SK-N-SH (cell line): Measurements from ENCODE around the gene SYNGR3. TPM values are rescaled to one million over a fixed set of nuclear protein-coding genes. Genes with fewer than 3 reads are reported as not detected.

Experiments
- CTCF ChIA-PET: fragments of 300-600, 350-600 bp; formaldehyde crosslinking; extraction: SDS; loops from one replicate; lab custom pipeline; 2021; lab: Yijun Ruan, JAX
- POLR2A ChIA-PET: fragments of 350-600 bp; sonication (Branson Sonifier 250); formaldehyde crosslinking; extraction: SDS; loops from one replicate; lab custom pipeline; 2020; ENCODE audit warnings: antibody characterized with exemption, inconsistent platforms; lab: Yijun Ruan, JAX
- DNase-seq: peaks from one replicate; pipeline ENCODE4 v3.0.0; 2012
- H2AFZ ChIP-seq: fragments of 200-600 bp; sonication (generic); 2 replicates; pipeline ENCODE4 v1.8.1; 2016; ENCODE audit warnings: antibody characterized with exemption, mild to moderate bottlenecking, low read depth
- H3F3A ChIP-seq: fragments of 200-600 bp; sonication (generic); replicated peaks from 2 replicates; pipeline ENCODE3; 2016; ENCODE audit warnings: antibody characterized with exemption, mild to moderate bottlenecking; ENCODE audit not compliant: insufficient read depth
- H3K27ac ChIP-seq, 2 experiments: fragments of 200-500 bp in 1 of 2; fragments of 200-600 bp in 1 of 2; sonication (Bioruptor generic) in 1 of 2; sonication (generic), shearing (Covaris generic) in 1 of 2; 2 replicates each; pipeline versions ENCODE4 v1.5.1 to v1.6.1; 2014 to 2016; ENCODE audit warnings: low read depth in 2 of 2, inconsistent platforms in 1 of 2, low read length in 1 of 2, mild to moderate bottlenecking in 1 of 2, mixed read lengths in 1 of 2
- H3K27me3 ChIP-seq: fragments of 200-600 bp; sonication (generic), shearing (Covaris generic); 2 replicates; pipeline ENCODE4 v1.6.1; 2016; ENCODE audit warnings: mixed run types; ENCODE audit not compliant: insufficient read depth
- H3K36me3 ChIP-seq, 2 experiments: fragments of 200-500 bp in 1 of 2; fragments of 200-600 bp in 1 of 2; sonication (Bioruptor generic) in 1 of 2; sonication (generic) in 1 of 2; replicated peaks in 1 of 2; 2 replicates each; pipeline versions ENCODE3 to v1.5.1; 2014 to 2016; ENCODE audit warnings: low read length in 1 of 2, mild to moderate bottlenecking in 1 of 2; ENCODE audit not compliant: insufficient read depth in 2 of 2, control insufficient read depth in 1 of 2
- H3K4me1 ChIP-seq, 2 experiments: fragments of 200-500 bp in 1 of 2; fragments of 200-600 bp in 1 of 2; sonication (Bioruptor generic) in 1 of 2; sonication (generic), shearing (Covaris generic) in 1 of 2; 2 replicates each; pipeline versions ENCODE4 v1.5.1 to v1.6.1; 2014 to 2016; ENCODE audit warnings: low read depth in 1 of 2, low read length in 1 of 2, mixed run types in 1 of 2; ENCODE audit not compliant: insufficient read depth in 2 of 2, control insufficient read depth in 1 of 2
- H3K4me2 ChIP-seq: fragments of 200-600 bp; sonication (generic), shearing (Covaris generic); 2 replicates; pipeline ENCODE4 v1.6.1; 2017; ENCODE audit warnings: mixed run types
- H3K4me3 ChIP-seq, 2 experiments: fragments of 200-500 bp in 1 of 2; fragments of 200-600 bp in 1 of 2; sonication (Bioruptor generic) in 1 of 2; sonication (generic), shearing (Covaris generic) in 1 of 2; 2 replicates each; pipeline versions ENCODE4 v1.5.1 to v1.8.1; 2014 to 2016; ENCODE audit warnings: low read depth in 2 of 2, inconsistent platforms in 1 of 2, low read length in 1 of 2, mild to moderate bottlenecking in 1 of 2, mixed read lengths in 1 of 2, moderate library complexity in 1 of 2
- H3K79me2 ChIP-seq: fragments of 200-600 bp; sonication (generic); 2 replicates; pipeline ENCODE4 v1.8.1; 2017; ENCODE audit warnings: mild to moderate bottlenecking; ENCODE audit not compliant: insufficient read depth
- H3K9ac ChIP-seq: fragments of 200-600 bp; sonication (generic); 2 replicates; pipeline ENCODE4 v1.6.1; 2017; ENCODE audit warnings: mixed run types
- H3K9me2 ChIP-seq: fragments of 200-600 bp; sonication (generic); 2 replicates; pipeline ENCODE4 v1.6.1; 2017; ENCODE audit warnings: mixed run types
- H3K9me3 ChIP-seq: fragments of 200-600 bp; sonication (generic); 2 replicates; pipeline ENCODE4 v1.6.1; 2017; ENCODE audit warnings: mixed run types, mild to moderate bottlenecking, moderate library complexity
- H4K20me1 ChIP-seq: fragments of 200-600 bp; sonication (generic); 2 replicates; pipeline ENCODE4 v1.6.1; 2017; ENCODE audit warnings: mild to moderate bottlenecking, mixed run types; ENCODE audit not compliant: insufficient read depth
- ELF1 ChIP-seq: IDR thresholded peaks from 2 replicates; pipeline ENCODE4 v1.4.0; 2012
- EP300 ChIP-seq, 2 experiments: IDR thresholded peaks; 2 replicates each; pipeline versions ENCODE4 v1.4.0 to v1.6.1; 2012; ENCODE audit warnings: borderline replicate concordance in 1 of 2, low read depth in 1 of 2, low read length in 1 of 2
- EZH2phosphoT487 ChIP-seq: fragments of 200-600 bp; sonication (generic); IDR thresholded peaks from 2 replicates; pipeline ENCODE4 v1.6.1; 2017; ENCODE audit warnings: low read depth, mixed run types, mild to moderate bottlenecking, antibody characterized with exemption, moderate library complexity, borderline replicate concordance
- FOXJ3 ChIP-seq: sonication (generic); formaldehyde crosslinking; IDR thresholded peaks from 2 replicates; pipeline ENCODE4 v1.5.1; 2020; ENCODE audit warnings: mild to moderate bottlenecking, missing genetic modification reagents
- GATA2 ChIP-seq: sonication (generic); formaldehyde crosslinking; IDR thresholded peaks from 2 replicates; pipeline ENCODE4 v1.5.0; 2020; ENCODE audit warnings: mild to moderate bottlenecking, missing genetic modification reagents
- MEF2A ChIP-seq: IDR thresholded peaks from 2 replicates; pipeline ENCODE4 v1.4.0; 2012; ENCODE audit warnings: low read depth, borderline replicate concordance
- MXI1 ChIP-seq: IDR thresholded peaks from 2 replicates; pipeline ENCODE4 v1.6.1; 2012; ENCODE audit warnings: mild to moderate bottlenecking, low read depth, low read length, improper control_type of control experiment
- NFIC ChIP-seq: IDR thresholded peaks from 2 replicates; pipeline ENCODE4 v1.4.0; 2012; ENCODE audit warnings: borderline replicate concordance
- NRF1 ChIP-seq: IDR thresholded peaks from 2 replicates; pipeline ENCODE4 v1.6.1; 2012; ENCODE audit warnings: low read depth, mild to moderate bottlenecking, low read length
- POLR2AphosphoS5 ChIP-seq: IDR thresholded peaks from 2 replicates; pipeline ENCODE4 v1.6.1; 2012; ENCODE audit warnings: low read depth, low read length
- SIN3A ChIP-seq: IDR thresholded peaks from 2 replicates; pipeline ENCODE4 v1.6.1; 2012; ENCODE audit warnings: low read depth, mild to moderate bottlenecking, low read length, moderate library complexity, borderline replicate concordance
- TEAD4 ChIP-seq: IDR thresholded peaks from 2 replicates; pipeline ENCODE4 v1.4.0; 2012; ENCODE audit warnings: mild to moderate bottlenecking, borderline replicate concordance; ENCODE audit not compliant: insufficient read depth
- YY1 ChIP-seq: IDR thresholded peaks from 2 replicates; pipeline ENCODE4 v1.4.0; 2012; ENCODE audit warnings: low read depth, mild to moderate bottlenecking
- WGBS: methylation state at CpG from one replicate; pipeline ENCODE4 v1.1.6; 2017; ENCODE audit warnings: low lambda C conversion rate; 5-methylcytosine and 5-hydroxymethylcytosine counted together
- polyA plus RNA-seq, 3 experiments: library from polyadenylated mRNA; depleted of rRNA; stranded (reverse); fragments of >200 nt; gene quantifications; 2 replicates each; pipeline ENCODE4 v1.2.3, GENCODE V29; 2012
- TF ChIP-seq, protein P1 (sequence below): fragments of 200-600 bp; sonication (generic); IDR thresholded peaks from 2 replicates; pipeline ENCODE4 v1.6.1; 2017; ENCODE audit warnings: antibody characterized with exemption, mild to moderate bottlenecking, moderate library complexity
- TF ChIP-seq, protein P2 (sequence below): IDR thresholded peaks from 2 replicates; pipeline ENCODE4 v1.4.0; 2012; ENCODE audit warnings: low read depth
- TF ChIP-seq, protein P3 (sequence below): IDR thresholded peaks from 2 replicates; pipeline ENCODE4 v1.4.0; 2012; ENCODE audit warnings: low read depth, borderline replicate concordance
- TF ChIP-seq, protein P4 (sequence below): IDR thresholded peaks from 2 replicates; pipeline ENCODE4; 2012

Gene SYNGR3
- polyA plus RNA-seq, 1 of the 3 experiments (the other 2 are of a cell fraction), result 10.7 TPM

DNA sequence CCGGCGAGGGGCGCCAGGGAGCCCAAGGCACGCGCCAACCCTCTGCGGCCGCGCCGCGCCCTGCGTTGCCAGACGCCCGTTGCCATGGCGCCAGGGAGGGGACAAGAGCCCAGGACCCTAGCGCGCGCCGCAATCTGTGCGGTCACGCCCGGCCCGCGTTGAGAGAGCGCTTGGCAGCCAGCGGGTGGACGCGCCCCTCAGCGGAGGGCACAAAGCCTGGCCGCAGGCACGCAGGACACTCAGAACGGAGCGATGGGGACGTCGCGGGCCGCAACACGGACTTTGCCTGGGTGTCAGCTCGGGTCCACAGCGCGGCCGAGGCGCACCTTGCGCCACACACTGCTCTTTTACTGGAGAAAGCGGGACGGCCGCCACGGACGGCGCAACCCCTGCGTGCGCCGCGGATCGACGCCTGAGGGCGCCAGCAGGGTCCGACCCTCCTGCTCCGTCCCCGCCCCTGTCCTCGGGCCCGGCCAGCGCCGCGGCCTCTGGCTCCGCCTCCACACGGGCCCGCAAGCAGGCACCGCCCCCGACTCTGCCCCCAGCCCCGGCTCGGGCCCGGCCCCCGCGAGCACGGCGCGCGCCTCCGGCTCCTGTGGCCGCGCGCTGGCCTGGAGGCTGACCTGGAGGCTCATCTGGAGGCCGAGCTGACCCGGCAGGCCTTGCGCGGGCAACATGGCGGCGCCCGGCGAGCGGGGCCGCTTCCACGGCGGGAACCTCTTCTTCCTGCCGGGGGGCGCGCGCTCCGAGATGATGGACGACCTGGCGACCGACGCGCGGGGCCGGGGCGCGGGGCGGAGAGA is 6.0 kb upstream of the SYNGR3 start, which contains the start of gene GFER (continued):
- TF ChIP-seq, protein P1, sequence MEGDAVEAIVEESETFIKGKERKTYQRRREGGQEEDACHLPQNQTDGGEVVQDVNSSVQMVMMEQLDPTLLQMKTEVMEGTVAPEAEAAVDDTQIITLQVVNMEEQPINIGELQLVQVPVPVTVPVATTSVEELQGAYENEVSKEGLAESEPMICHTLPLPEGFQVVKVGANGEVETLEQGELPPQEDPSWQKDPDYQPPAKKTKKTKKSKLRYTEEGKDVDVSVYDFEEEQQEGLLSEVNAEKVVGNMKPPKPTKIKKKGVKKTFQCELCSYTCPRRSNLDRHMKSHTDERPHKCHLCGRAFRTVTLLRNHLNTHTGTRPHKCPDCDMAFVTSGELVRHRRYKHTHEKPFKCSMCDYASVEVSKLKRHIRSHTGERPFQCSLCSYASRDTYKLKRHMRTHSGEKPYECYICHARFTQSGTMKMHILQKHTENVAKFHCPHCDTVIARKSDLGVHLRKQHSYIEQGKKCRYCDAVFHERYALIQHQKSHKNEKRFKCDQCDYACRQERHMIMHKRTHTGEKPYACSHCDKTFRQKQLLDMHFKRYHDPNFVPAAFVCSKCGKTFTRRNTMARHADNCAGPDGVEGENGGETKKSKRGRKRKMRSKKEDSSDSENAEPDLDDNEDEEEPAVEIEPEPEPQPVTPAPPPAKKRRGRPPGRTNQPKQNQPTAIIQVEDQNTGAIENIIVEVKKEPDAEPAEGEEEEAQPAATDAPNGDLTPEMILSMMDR, result peak; percentile 50
- TF ChIP-seq NRF1, result 0 out of 2 replicates have a peak, but pooled peaks have one; percentile 14

DNA sequence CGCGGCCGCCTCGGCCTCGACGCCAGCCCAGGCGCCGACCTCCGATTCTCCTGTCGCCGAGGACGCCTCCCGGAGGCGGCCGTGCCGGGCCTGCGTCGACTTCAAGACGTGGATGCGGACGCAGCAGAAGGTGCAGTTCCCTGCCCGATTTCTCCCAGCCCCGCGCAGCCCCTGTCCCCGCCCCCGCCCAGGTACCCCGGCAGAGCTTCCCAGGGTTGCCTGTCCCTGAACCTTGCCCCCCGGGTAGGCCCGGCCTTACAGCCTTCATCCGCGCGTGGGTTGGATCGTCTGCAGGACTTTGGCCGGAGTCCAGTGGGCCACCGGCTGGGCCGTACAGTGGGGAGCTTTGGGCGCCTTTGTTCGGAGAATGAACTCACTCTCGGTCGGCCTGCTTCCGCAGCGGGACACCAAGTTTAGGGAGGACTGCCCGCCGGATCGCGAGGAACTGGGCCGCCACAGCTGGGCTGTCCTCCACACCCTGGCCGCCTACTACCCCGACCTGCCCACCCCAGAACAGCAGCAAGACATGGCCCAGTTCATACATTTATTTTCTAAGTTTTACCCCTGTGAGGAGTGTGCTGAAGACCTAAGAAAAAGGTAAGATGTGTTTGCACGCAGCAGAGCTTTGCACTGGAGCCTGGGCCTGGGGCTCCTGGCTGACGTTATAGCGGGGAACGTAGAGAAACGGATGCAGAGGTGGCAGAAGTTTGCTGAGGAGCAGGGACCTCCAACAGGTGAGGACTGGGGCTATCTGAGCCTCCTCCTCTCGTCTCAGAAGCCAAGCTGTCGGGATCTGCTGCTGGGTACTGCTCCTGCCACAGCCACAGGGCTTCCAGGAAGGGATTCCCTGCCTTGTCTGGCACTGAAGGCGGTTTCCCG is 5.2 kb upstream of the SYNGR3 start:
- peak overlapping the region; percentile 85 for H3K9ac ChIP-seq
- TF ChIP-seq, protein P2, sequence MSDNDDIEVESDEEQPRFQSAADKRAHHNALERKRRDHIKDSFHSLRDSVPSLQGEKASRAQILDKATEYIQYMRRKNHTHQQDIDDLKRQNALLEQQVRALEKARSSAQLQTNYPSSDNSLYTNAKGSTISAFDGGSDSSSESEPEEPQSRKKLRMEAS, result no peak
- TF ChIP-seq MEF2A (no peak), FOXJ3 (no peak), EZH2phosphoT487 (no peak), GATA2 (CRISPR knock-in tag) (no peak), NRF1 (no peak), SIN3A (no peak), ELF1 (no peak), NFIC (no peak; the same call in 1 of the 2 replicates), POLR2AphosphoS5 (no peak), MXI1 (no peak), YY1 (no peak; the same call in 1 of the 2 replicates), TEAD4 (no peak), EP300 (IDR thresholded peaks at IDR 0.05; ENCODE audit: borderline replicate concordance in 1 of 2, low read depth in 1 of 2, low read length in 1 of 2) (no peak)
- TF ChIP-seq, protein P3, sequence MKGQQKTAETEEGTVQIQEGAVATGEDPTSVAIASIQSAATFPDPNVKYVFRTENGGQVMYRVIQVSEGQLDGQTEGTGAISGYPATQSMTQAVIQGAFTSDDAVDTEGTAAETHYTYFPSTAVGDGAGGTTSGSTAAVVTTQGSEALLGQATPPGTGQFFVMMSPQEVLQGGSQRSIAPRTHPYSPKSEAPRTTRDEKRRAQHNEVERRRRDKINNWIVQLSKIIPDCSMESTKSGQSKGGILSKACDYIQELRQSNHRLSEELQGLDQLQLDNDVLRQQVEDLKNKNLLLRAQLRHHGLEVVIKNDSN, result no peak
- TF ChIP-seq, protein P4, sequence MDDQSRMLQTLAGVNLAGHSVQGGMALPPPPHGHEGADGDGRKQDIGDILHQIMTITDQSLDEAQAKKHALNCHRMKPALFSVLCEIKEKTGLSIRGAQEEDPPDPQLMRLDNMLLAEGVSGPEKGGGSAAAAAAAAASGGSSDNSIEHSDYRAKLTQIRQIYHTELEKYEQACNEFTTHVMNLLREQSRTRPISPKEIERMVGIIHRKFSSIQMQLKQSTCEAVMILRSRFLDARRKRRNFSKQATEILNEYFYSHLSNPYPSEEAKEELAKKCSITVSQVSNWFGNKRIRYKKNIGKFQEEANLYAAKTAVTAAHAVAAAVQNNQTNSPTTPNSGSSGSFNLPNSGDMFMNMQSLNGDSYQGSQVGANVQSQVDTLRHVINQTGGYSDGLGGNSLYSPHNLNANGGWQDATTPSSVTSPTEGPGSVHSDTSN, result no peak
- CTCF ChIA-PET, result interaction anchor here (0.6 to 12.9 kb wide), 6 partner anchors 13 to 1090 kb away, joined by 3 to 108 read pairs (median 5); partner anchors contain the start of gene TBL3
- H3K4me3 ChIP-seq, result peak overlapping the region; percentile 77 to 80
- peaks cover 19% of the 10 kb centered on the region; the same call in 1 of the 2 replicates for H3K79me2 ChIP-seq
- H4K20me1 ChIP-seq, result no peaks in the 10 kb centered on the region
- no peaks in the 10 kb centered on the region for H3K9me3 ChIP-seq
- peak overlapping the region; percentile 39 to 95 for H3K27ac ChIP-seq
- no peaks in the 10 kb centered on the region for H3K27me3 ChIP-seq
- no peaks in the 10 kb centered on the region for H3K9me2 ChIP-seq
- no peak overlapping the region for H2AFZ ChIP-seq
- POLR2A ChIA-PET, result interaction anchor here (0.6 to 1.8 kb wide), 5 partner anchors 11 to 171 kb away, joined by 3 to 9 read pairs (median 5); partner anchors contain the start of genes RPS2, TBL3 and TRAF7
- peak overlapping the region; percentile 99 for H3K4me2 ChIP-seq
- H3K36me3 ChIP-seq, result peaks cover 5 to 13% of the 10 kb centered on the region in 2 experiments
- 51% methylated on average over 9 of the region's 58 CpGs for WGBS
- H3K4me1 ChIP-seq, result peaks cover 8 to 29% of the 10 kb centered on the region in 2 experiments; a peak in 2 of 4 replicates
- DNase-seq, result no peak
- peaks cover 15% of the 10 kb centered on the region for H3F3A ChIP-seq
